ENCODE results near the gene TMEM238L. TPM values are rescaled to one million over a fixed set of nuclear protein-coding genes. Genes with fewer than 3 reads are reported as not detected.

Gene TMEM238L
- total RNA-seq, 1 donor from 2014 or later, result 1.2 TPM

DNA sequence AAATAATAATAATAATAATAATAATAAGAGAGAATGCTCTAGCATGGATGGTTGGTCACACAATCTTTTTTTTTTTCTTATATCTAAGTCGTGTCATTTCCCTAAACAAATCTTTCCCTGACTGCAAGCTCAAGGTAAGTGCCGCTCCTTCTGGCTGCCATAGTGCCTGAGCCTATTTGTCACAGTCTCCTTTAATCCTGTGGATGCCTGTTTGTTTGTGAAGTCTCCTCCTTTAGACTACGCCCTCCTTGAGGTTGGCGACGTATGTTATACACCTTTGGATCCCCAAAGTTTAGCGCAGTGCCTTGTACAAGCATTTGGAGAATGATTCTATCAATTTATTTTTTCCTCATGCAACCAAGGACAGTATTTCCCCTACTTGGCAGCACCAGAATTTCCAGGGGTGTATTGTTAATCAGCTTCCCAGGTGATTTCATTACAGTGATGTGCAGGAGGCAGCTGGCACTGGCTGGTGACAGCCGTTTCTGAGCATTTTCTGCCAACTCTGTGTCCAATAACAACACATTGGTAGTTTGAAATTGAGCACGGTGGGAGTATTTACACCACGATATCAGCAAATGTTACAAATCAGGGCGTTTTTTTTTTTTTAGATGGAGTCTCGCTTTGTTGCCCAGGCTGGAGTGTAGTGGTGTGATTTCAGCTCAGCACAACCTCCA is 26.6 kb downstream of the TMEM238L start:
- Histone ChIP-seq H3K9me3 (no peaks in the 10 kb centered on the region), H3K27me3 (no peaks in the 10 kb centered on the region), H3K27ac (no peak overlapping the region), H3K4me3 (no peak overlapping the region), H3K36me3 (no peaks in the 10 kb centered on the region), H3K4me1 (no peaks in the 10 kb centered on the region)
- TF ChIP-seq POLR2AphosphoS5 (IDR thresholded peaks at IDR 0.05; ENCODE audit: insufficient read depth in 1 of 2, low read depth in 1 of 2) (no peak), POLR2A (IDR thresholded peaks at IDR 0.05) (no peak)
- TF ChIP-seq, protein P1, sequence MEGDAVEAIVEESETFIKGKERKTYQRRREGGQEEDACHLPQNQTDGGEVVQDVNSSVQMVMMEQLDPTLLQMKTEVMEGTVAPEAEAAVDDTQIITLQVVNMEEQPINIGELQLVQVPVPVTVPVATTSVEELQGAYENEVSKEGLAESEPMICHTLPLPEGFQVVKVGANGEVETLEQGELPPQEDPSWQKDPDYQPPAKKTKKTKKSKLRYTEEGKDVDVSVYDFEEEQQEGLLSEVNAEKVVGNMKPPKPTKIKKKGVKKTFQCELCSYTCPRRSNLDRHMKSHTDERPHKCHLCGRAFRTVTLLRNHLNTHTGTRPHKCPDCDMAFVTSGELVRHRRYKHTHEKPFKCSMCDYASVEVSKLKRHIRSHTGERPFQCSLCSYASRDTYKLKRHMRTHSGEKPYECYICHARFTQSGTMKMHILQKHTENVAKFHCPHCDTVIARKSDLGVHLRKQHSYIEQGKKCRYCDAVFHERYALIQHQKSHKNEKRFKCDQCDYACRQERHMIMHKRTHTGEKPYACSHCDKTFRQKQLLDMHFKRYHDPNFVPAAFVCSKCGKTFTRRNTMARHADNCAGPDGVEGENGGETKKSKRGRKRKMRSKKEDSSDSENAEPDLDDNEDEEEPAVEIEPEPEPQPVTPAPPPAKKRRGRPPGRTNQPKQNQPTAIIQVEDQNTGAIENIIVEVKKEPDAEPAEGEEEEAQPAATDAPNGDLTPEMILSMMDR (IDR thresholded peaks at IDR 0.05), result no peak
- no peak for DNase-seq (ENCODE audit: extremely low spot score in 2 of 2)
- intact Hi-C loops (cut with DNase I), result no loop called here

DNA sequence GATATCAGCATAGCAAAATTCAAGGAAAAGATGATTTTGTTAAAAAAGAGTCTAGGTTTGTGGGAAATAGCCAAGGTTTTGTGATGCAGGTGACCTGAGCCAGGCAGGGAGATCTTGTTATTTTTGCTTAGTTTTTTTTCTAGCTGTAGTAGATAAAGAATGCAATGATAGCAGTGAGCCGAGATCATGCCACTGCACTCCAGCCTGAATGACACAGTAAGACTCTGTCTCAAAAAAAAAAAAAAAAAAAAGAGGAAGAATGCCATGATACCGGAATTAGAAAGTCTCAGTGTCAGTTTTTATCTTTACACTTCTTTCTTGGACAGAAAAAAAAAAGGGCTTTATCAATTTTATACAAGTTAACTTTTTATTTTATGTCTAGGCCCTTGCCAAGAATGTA is 27.5 kb downstream of the TMEM238L start:
- TF ChIP-seq, protein P1 (IDR thresholded peaks at IDR 0.05), result no peak
- TF ChIP-seq POLR2AphosphoS5 (IDR thresholded peaks at IDR 0.05; ENCODE audit: insufficient read depth in 1 of 2, low read depth in 1 of 2) (no peak), POLR2A (IDR thresholded peaks at IDR 0.05) (no peak)
- H3K27me3 ChIP-seq, result no peaks in the 10 kb centered on the region
- H3K9me3 ChIP-seq, result no peaks in the 10 kb centered on the region
- H3K36me3 ChIP-seq, result no peaks in the 10 kb centered on the region
- no peak overlapping the region for H3K4me3 ChIP-seq
- no peaks in the 10 kb centered on the region for H3K4me1 ChIP-seq
- no peak for DNase-seq (ENCODE audit: extremely low spot score in 2 of 2)
- intact Hi-C loops (cut with DNase I), result no loop called here
- no peak overlapping the region for H3K27ac ChIP-seq

DNA sequence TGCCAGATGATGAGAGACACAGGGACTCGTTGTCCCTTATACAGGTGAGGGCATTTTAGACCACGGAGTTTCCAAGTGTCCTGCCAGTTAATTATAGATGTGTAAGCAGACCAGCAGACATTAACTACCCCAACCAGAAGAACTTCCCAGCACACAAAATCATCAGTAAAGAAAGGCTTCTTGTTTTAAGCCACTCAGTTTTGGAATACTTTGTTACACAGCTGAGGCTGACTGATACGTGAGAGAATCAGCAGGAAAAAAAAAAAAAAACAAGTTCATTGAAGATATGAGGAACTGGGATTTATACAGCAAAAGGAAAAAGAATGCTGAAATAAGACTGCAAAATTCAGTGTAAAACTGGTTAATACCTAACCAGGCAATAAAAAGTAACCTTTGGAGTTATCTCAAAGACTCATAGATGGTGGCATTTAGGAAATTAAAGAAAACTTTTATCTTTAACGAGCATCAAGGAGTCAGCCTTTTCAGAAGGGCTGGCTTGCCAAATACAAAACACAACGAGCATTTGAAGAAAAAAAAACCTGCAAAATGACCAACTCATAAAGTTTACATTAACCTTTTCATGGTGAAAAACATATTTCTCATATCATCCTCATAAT is 28.1 kb downstream of the TMEM238L start:
- no peaks in the 10 kb centered on the region for H3K4me1 ChIP-seq
- no peak for DNase-seq (ENCODE audit: extremely low spot score in 2 of 2)
- H3K27ac ChIP-seq, result no peak overlapping the region
- H3K36me3 ChIP-seq, result no peaks in the 10 kb centered on the region
- no peak overlapping the region for H3K4me3 ChIP-seq
- TF ChIP-seq POLR2AphosphoS5 (IDR thresholded peaks at IDR 0.05; ENCODE audit: insufficient read depth in 1 of 2, low read depth in 1 of 2) (no peak), POLR2A (IDR thresholded peaks at IDR 0.05) (no peak)
- TF ChIP-seq, protein P1 (IDR thresholded peaks at IDR 0.05), result no peak
- no peaks in the 10 kb centered on the region for H3K27me3 ChIP-seq
- intact Hi-C loops (cut with DNase I), result no loop called here
- no peaks in the 10 kb centered on the region for H3K9me3 ChIP-seq

DNA sequence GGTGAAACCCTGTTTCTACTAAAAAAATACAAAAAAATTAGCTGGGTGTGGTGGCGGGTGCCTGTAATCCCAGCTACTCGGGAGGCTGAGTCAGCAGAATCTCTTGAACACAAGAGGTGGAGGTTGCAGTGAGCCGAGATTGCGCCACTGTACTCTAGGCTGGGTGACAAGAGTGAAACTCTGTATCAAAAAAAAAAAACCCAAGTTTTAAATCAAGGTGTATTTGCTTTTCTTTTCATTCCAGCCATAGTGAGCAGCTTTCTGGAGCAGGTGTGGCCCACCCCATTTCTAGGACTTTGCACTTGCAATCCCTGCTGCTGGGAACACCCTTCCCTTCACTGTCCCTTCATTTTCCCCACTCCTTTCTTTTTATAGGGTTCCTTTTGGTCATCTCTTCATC is 28.8 kb downstream of the TMEM238L start:
- no peak for DNase-seq (ENCODE audit: extremely low spot score in 2 of 2)
- Histone ChIP-seq H3K4me1 (no peaks in the 10 kb centered on the region), H3K27me3 (no peaks in the 10 kb centered on the region), H3K9me3 (no peaks in the 10 kb centered on the region), H3K36me3 (no peaks in the 10 kb centered on the region), H3K27ac (no peak overlapping the region), H3K4me3 (no peak overlapping the region)
- intact Hi-C loops (cut with DNase I), result no loop called here
- TF ChIP-seq POLR2AphosphoS5 (IDR thresholded peaks at IDR 0.05; ENCODE audit: insufficient read depth in 1 of 2, low read depth in 1 of 2) (no peak), POLR2A (IDR thresholded peaks at IDR 0.05) (no peak)
- TF ChIP-seq, protein P1 (IDR thresholded peaks at IDR 0.05), result no peak

DNA sequence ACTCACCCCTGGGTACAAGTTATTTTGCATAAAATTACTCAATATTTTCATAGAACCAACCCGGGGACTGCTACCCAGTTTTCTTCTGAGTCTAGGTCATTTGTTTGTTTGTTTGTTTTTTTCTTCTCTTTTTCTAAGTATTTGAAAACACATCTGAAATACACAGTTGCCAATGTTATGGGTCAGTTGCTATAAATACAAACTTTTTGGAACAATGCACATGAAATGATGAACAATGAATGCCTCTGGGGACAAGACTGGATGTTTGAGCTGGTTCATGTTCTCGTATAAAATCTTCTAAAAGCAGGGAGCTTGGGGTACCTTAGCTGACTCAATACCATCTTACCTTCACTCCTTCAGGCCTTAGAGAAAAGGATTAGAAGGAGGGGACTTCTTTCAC is 30.5 kb downstream of the TMEM238L start:
- H3K4me1 ChIP-seq, result no peaks in the 10 kb centered on the region
- H3K9me3 ChIP-seq, result no peaks in the 10 kb centered on the region
- H3K4me3 ChIP-seq, result no peak overlapping the region
- intact Hi-C loops (cut with DNase I), result no loop called here
- DNase-seq (ENCODE audit: extremely low spot score in 2 of 2), result no peak
- H3K36me3 ChIP-seq, result no peaks in the 10 kb centered on the region
- no peak overlapping the region for H3K27ac ChIP-seq
- TF ChIP-seq POLR2AphosphoS5 (IDR thresholded peaks at IDR 0.05; ENCODE audit: insufficient read depth in 1 of 2, low read depth in 1 of 2), result no peak
- no peak for TF ChIP-seq POLR2A (IDR thresholded peaks at IDR 0.05)
- TF ChIP-seq, protein P1 (IDR thresholded peaks at IDR 0.05), result no peak
- H3K27me3 ChIP-seq, result no peaks in the 10 kb centered on the region

All from vagina (tissue), 2 donors.